Neural progenitor cell (in vitro differentiated cells): ENCODE results near the gene EMC1. TPM values are rescaled to one million over a fixed set of nuclear protein-coding genes. Genes with fewer than 3 reads are reported as not detected.
A peak's percentile ranks its signal among the peaks of the same experiment; 100 is the strongest.
"Not testable (repeated sequence)": the region's sequence is repeated elsewhere in the genome, so short reads cannot be mapped to it uniquely, and the experiment has no call there.

Source experiments
- DNase-seq: peaks from one replicate; pipeline ENCODE4 v3.0.0-alpha.2; 2016; ENCODE audit warnings: low spot score
- H2AFZ ChIP-seq: fragments of 200-600 bp; sonication (generic); replicated peaks from 2 replicates; pipeline ENCODE4 v1.6.1; 2016; ENCODE audit warnings: antibody characterized with exemption
- H3F3A ChIP-seq: fragments of 200-600 bp; sonication (generic); 2 replicates; pipeline ENCODE4 v1.6.1; 2016; ENCODE audit warnings: antibody characterized with exemption, low read depth
- H3K27ac ChIP-seq: fragments of 200-600 bp; sonication (generic); 2 replicates; pipeline ENCODE4 v1.5.1; 2016; ENCODE audit warnings: mild to moderate bottlenecking
- H3K27me3 ChIP-seq: fragments of 200-600 bp; sonication (generic); 2 replicates; pipeline ENCODE4 v1.6.1; 2016; ENCODE audit warnings: mild to moderate bottlenecking, moderate library complexity
- H3K36me3 ChIP-seq: fragments of 200-600 bp; sonication (generic); 2 replicates; pipeline ENCODE4 v1.5.1; 2016
- H3K4me1 ChIP-seq: fragments of 200-600 bp; sonication (generic); 2 replicates; pipeline ENCODE4 v1.6.1; 2016; ENCODE audit warnings: mixed run types
- H3K4me2 ChIP-seq: fragments of 200-600 bp; sonication (generic); 2 replicates; pipeline ENCODE4 v1.6.1; 2016
- H3K4me3 ChIP-seq: fragments of 200-600 bp; sonication (generic); 2 replicates; pipeline ENCODE4 v1.5.1; 2016
- H3K79me2 ChIP-seq: fragments of 200-600 bp; sonication (generic); 2 replicates; pipeline ENCODE4 v1.6.1; 2016; ENCODE audit warnings: low read depth
- H3K9ac ChIP-seq: fragments of 200-600 bp; sonication (generic); 2 replicates; pipeline ENCODE4 v1.6.1; 2016
- H3K9me3 ChIP-seq: fragments of 200-600 bp; sonication (generic); 2 replicates; pipeline ENCODE4 v1.5.1; 2016; ENCODE audit warnings: low read depth
- H4K20me1 ChIP-seq: fragments of 200-600 bp; sonication (generic); 2 replicates; pipeline ENCODE4 v1.6.1; 2016; ENCODE audit warnings: low read depth
- H3K27ac Mint-ChIP-seq: 3 replicates; pipeline ENCODE4 v1.8.0; 2021; ENCODE audit warnings: mixed read lengths
- H3K27me3 Mint-ChIP-seq: 2 replicates; pipeline ENCODE4 v1.8.0; 2022; ENCODE audit warnings: low read depth, mild to moderate bottlenecking, inconsistent platforms, moderate library complexity, mixed read lengths; ENCODE audit not compliant: insufficient read depth
- H3K36me3 Mint-ChIP-seq: 3 replicates; pipeline ENCODE4 v1.8.0; 2021; ENCODE audit warnings: mixed read lengths
- H3K4me1 Mint-ChIP-seq: 3 replicates; pipeline ENCODE4 v1.8.0; 2021; ENCODE audit warnings: mixed read lengths
- H3K4me3 Mint-ChIP-seq: 3 replicates; pipeline ENCODE4 v1.8.0; 2021; ENCODE audit warnings: mild to moderate bottlenecking, moderate library complexity, mixed read lengths
- H3K9me3 Mint-ChIP-seq: 3 replicates; pipeline ENCODE4 v1.8.0; 2020; ENCODE audit warnings: mixed read lengths
- EZH2 ChIP-seq: fragments of 200-600 bp; sonication (generic); IDR thresholded peaks from 2 replicates; pipeline ENCODE4 v1.6.1; 2017; ENCODE audit warnings: antibody characterized with exemption, mild to moderate bottlenecking, moderate library complexity
- EZH2phosphoT487 ChIP-seq: fragments of 200-600 bp; sonication (generic); IDR thresholded peaks from 2 replicates; pipeline ENCODE4 v1.6.1; 2017; ENCODE audit warnings: antibody characterized with exemption
- total RNA-seq: library from RNA; depleted of rRNA; stranded (reverse); fragments of >200 nt; gene quantifications from 2 replicates; pipeline ENCODE4 v1.2.3, GENCODE V29; 2015; ENCODE audit warnings: low replicate concordance
- TF ChIP-seq, protein P1 (sequence below): fragments of 200-600 bp; sonication (generic); IDR thresholded peaks from 2 replicates; pipeline ENCODE4 v1.5.1; 2017; ENCODE audit warnings: antibody characterized with exemption, mild to moderate bottlenecking

Gene EMC1
- total RNA-seq, 1 donor from 2014 or later = 32.6 TPM

DNA sequence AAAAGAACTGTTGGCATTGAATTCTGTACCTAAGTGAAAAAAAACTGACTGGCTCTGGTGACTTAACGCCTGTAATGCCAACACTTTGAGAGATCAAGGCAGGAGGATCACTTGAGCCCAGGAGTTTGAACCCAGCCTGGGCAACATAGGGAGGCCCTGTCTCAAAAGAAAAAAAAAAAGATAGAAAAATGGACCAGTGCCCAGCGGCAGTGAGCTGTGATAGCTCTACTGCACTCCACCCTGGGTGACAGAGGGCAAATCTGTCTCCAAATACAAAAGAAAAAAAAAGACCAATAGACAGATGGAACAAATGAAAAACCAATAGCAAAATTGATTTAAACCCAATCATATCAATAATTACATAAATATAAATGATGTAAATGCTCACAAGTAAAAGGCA lies 37.9 kb upstream of the EMC1 start:
- H3K9ac ChIP-seq = no peak overlapping the region
- peak overlapping the region; percentile 44 for H3K4me3 ChIP-seq
- TF ChIP-seq, protein P1, sequence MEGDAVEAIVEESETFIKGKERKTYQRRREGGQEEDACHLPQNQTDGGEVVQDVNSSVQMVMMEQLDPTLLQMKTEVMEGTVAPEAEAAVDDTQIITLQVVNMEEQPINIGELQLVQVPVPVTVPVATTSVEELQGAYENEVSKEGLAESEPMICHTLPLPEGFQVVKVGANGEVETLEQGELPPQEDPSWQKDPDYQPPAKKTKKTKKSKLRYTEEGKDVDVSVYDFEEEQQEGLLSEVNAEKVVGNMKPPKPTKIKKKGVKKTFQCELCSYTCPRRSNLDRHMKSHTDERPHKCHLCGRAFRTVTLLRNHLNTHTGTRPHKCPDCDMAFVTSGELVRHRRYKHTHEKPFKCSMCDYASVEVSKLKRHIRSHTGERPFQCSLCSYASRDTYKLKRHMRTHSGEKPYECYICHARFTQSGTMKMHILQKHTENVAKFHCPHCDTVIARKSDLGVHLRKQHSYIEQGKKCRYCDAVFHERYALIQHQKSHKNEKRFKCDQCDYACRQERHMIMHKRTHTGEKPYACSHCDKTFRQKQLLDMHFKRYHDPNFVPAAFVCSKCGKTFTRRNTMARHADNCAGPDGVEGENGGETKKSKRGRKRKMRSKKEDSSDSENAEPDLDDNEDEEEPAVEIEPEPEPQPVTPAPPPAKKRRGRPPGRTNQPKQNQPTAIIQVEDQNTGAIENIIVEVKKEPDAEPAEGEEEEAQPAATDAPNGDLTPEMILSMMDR = no peak
- no peak for TF ChIP-seq EZH2phosphoT487
- no peak for TF ChIP-seq EZH2
- peaks cover 5% of the 10 kb centered on the region for H4K20me1 ChIP-seq
- H3K36me3 ChIP-seq = no peaks in the 10 kb centered on the region
- Mint-ChIP-seq H3K36me3 (peaks cover 38% of the 10 kb centered on the region), H3K4me3 (peak overlapping the region; percentile 46), H3K27me3 (peaks cover 5% of the 10 kb centered on the region), H3K27ac (no peak overlapping the region), H3K4me1 (peaks cover 3% of the 10 kb centered on the region), H3K9me3 (peaks cover 22% of the 10 kb centered on the region)
- H3K27me3 ChIP-seq = peaks cover 34% of the 10 kb centered on the region
- H2AFZ ChIP-seq = peak overlapping the region; percentile 43
- H3K27ac ChIP-seq = no peak overlapping the region
- H3K9me3 ChIP-seq = peaks cover 6% of the 10 kb centered on the region
- DNase-seq = no peak
- H3F3A ChIP-seq = peaks cover 4% of the 10 kb centered on the region
- no peaks in the 10 kb centered on the region for H3K79me2 ChIP-seq
- H3K4me2 ChIP-seq = peak overlapping the region; percentile 80
- H3K4me1 ChIP-seq = peaks cover 5% of the 10 kb centered on the region

DNA sequence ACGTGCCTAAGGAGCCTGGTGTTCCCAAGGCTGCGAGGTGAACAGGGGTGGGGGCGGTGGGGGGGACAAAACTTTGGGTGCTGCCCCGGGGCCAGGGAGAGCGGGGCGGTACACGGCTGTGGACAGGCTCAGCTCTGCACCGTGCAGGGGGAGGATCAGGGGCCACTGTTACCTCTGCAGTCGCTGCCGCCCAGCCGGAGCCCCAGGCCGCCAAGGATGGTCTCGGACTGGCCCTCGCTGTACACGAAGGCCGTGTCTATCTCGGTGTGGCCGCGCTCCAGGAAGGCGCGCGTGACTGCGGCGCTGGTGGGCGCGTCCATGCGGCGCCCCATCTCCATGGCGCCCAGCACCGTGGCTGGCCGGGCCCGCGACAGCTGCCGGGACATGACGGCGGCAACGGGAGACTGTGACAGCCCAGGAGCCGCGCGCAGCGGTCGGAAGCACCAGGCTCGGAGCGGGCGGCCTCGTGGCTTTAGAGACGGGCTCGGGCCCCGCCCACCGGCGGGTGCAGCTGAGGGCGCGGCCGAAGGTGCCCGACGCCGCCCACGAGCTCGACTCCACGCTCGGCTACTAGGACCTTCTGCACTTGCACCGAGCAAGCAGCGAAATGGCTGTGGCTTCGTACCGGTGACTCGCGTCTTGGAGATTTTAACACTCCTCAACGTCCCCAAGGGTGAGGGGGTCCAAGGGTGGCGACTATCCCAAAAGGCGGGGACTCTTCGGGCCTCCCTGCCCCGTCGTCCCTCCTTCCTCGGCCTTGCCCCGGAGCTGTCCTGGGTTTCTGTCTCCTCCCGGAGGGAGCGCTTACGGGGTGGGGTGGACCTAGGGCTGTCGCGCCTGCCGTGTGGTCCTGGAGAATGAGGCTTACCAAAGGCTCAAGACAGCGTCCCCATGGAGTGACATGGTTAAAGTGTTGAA lies 37.3 kb upstream of the EMC1 start, which contains the start of gene AKR7A3:
AKR7A3 (minus strand) TSS at position 447 of the 918 bp plus-strand sequence; CDS start at position 386, 61 bp downstream.
- H3K4me3 Mint-ChIP-seq = peak within 1 kb of the TSS; percentile 46
- H3K27ac Mint-ChIP-seq = peak within 1 kb of the TSS; percentile 63
- Histone ChIP-seq H3K4me2 (peak within 1 kb of the TSS; percentile 80), H3K27me3 (peaks cover 34% of the 10 kb centered on the region), H2AFZ (peak within 1 kb of the TSS; percentile 43), H3K4me3 (peak within 1 kb of the TSS; percentile 44)
- H3K79me2 ChIP-seq, H3K9me3 ChIP-seq, H3K36me3 ChIP-seq, H3K4me1 ChIP-seq, H4K20me1 ChIP-seq, H3K4me1 Mint-ChIP-seq, H3K27me3 Mint-ChIP-seq, H3K27ac ChIP-seq, H3K9ac ChIP-seq, H3F3A ChIP-seq: not testable (repeated sequence)
- DNase-seq = peak; percentile 76
- peaks cover 18% of the 10 kb centered on the region for H3K9me3 Mint-ChIP-seq
- peaks cover 36% of the 10 kb centered on the region for H3K36me3 Mint-ChIP-seq

DNA sequence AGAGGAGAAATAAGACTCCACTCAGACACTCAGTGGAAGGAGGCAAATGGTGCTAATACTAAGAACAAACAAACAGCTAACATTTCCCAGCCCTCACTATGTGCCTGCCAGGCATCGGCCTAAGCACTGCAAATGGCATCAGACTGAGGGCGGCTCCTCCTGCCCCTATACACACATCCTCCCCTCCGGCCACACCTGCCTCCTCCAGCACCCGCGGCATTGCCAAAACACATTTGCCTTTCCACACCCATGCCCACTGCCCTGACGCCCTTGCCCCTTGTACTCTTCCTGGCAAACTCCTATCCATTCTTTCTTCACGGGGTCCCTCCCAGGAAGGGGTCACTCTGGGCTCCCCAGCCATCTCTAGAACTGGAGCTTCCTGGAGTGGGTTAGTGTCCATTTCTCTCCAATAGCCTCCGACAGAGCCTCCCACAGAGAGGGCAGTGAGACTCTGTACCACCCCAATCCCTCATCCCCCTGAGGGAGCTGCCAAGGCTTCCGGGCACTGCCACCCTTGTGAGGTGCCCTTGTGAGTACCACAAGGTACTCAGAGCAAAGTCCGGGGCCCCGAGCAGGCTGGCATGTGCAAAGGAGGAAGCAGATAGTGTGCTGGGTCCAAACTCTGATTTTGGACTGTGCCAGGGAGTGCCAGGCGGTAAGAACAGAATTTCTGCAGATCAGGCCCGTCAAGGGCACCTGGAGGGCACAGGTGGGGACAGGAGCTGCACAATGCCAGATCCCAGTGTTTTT lies 36.3 kb upstream of the EMC1 start:
- Mint-ChIP-seq H3K36me3 (peaks cover 30% of the 10 kb centered on the region), H3K9me3 (peaks cover 9% of the 10 kb centered on the region), H3K4me1 (peaks cover 3% of the 10 kb centered on the region), H3K27me3 (peaks cover 5% of the 10 kb centered on the region), H3K27ac (peak overlapping the region; percentile 63), H3K4me3 (no peak overlapping the region)
- no peak for DNase-seq
- no peak for TF ChIP-seq EZH2
- TF ChIP-seq, protein P1 = no peak
- no peak for TF ChIP-seq EZH2phosphoT487
- H3K9ac ChIP-seq = no peak overlapping the region
- H3K36me3 ChIP-seq = no peaks in the 10 kb centered on the region
- no peak overlapping the region for H3K27ac ChIP-seq
- no peaks in the 10 kb centered on the region for H3K79me2 ChIP-seq
- peaks cover 4% of the 10 kb centered on the region for H3F3A ChIP-seq
- H4K20me1 ChIP-seq = peaks cover 5% of the 10 kb centered on the region
- H3K27me3 ChIP-seq = peaks cover 34% of the 10 kb centered on the region
- H2AFZ ChIP-seq = no peak overlapping the region
- H3K4me2 ChIP-seq = no peak overlapping the region
- H3K9me3 ChIP-seq = peaks cover 6% of the 10 kb centered on the region
- no peak overlapping the region for H3K4me3 ChIP-seq
- peaks cover 5% of the 10 kb centered on the region for H3K4me1 ChIP-seq

DNA sequence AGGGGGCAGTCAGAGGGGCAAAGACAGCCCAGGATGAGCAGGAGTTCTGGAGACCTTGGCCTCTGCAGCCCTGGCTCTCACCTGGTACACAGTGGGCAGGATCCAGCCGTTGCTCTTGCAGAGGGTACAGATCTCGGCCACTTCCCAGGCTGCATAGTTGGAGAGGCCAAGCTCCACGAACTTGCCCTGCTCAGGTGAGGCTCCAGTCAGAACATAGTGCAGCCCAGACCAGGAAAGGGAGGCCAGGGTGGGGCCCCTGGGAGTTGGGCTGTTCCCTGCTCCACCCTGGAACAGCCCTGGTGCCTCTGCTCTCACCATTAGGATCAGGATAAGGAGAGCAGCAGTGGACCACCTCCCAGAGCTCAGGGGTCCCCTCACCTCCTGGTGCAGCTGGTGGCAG lies 34.5 kb upstream of the EMC1 start:
- not testable (repeated sequence) for H3K9me3 Mint-ChIP-seq, H3K79me2 ChIP-seq, H3K27me3 Mint-ChIP-seq, H3K9me3 ChIP-seq, H3K36me3 ChIP-seq, H3K4me1 ChIP-seq, H3K4me3 Mint-ChIP-seq, DNase-seq, H3K9ac ChIP-seq, H4K20me1 ChIP-seq, H3K27ac Mint-ChIP-seq, H3K4me1 Mint-ChIP-seq, H2AFZ ChIP-seq, H3K4me2 ChIP-seq, H3K4me3 ChIP-seq, H3K27ac ChIP-seq, H3F3A ChIP-seq
- peaks cover 34% of the 10 kb centered on the region for H3K27me3 ChIP-seq
- peaks cover 19% of the 10 kb centered on the region for H3K36me3 Mint-ChIP-seq

DNA sequence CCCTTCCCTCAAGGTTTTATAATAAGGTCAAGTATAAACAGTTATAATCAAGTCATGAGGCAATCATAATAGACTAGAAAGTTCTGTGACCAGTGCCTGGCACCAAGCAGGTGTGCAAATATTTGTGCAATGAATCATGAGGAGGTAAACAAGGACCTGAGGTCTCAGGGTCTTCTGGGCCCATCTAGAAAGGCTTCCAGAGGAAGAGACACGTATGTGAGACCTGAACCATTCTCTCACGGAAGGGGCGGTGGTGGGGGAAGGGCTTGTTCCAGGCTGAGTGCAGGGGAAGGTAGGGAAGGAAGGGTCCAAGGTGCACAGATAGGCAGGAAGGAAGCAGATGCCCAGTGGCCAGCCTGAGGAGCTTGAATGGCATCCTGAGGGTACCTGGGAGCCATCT lies 34.0 kb upstream of the EMC1 start:
- not testable (repeated sequence) for H4K20me1 ChIP-seq, H3K9ac ChIP-seq, H3K79me2 ChIP-seq, H3K27me3 Mint-ChIP-seq, H3K9me3 ChIP-seq, H3K4me3 ChIP-seq, H3K4me1 Mint-ChIP-seq, H3K4me3 Mint-ChIP-seq, H3K4me1 ChIP-seq, H3F3A ChIP-seq, H3K36me3 ChIP-seq, H3K9me3 Mint-ChIP-seq, H3K27ac ChIP-seq, DNase-seq, H3K4me2 ChIP-seq, H2AFZ ChIP-seq, H3K27ac Mint-ChIP-seq
- H3K36me3 Mint-ChIP-seq = peaks cover 19% of the 10 kb centered on the region
- H3K27me3 ChIP-seq = peaks cover 30% of the 10 kb centered on the region
